WTC11 (cell line): ENCODE measurements around the gene ORC4. TPM values are rescaled to one million over a fixed set of nuclear protein-coding genes. Genes with fewer than 3 reads are reported as not detected.

Experiments used
- ATAC-seq: fragments of 200-7000 bp; cut with Tn5 transposase; 2 replicates; pipeline ENCODE4 v1.10.0; 2021; ENCODE audit warnings: mild to moderate bottlenecking, moderate library complexity
- CTCF ChIA-PET: fragments of 300-600 bp; sonication (Branson Sonifier 250); formaldehyde crosslinking; loops from one replicate; lab custom pipeline; 2021; ENCODE audit warnings: antibody characterized with exemption; lab: Charles Lee
- POLR2A ChIA-PET: fragments of 350-600 bp; sonication (Branson Sonifier 250); formaldehyde crosslinking; loops from one replicate; lab custom pipeline; 2021; ENCODE audit warnings: antibody characterized with exemption; lab: Charles Lee
- DNase-seq: peaks from one replicate; pipeline ENCODE4 v3.0.0; 2021; ENCODE audit warnings: low spot score
- H3K27ac Mint-ChIP-seq: 2 replicates; pipeline ENCODE4 v1.8.0; 2021; ENCODE audit warnings: mixed read lengths
- H3K27me3 Mint-ChIP-seq: 2 replicates; pipeline ENCODE4 v1.8.0; 2021; ENCODE audit warnings: low read depth, mild to moderate bottlenecking, moderate library complexity, mixed read lengths
- H3K36me3 Mint-ChIP-seq: 2 replicates; pipeline ENCODE4 v1.8.0; 2021; ENCODE audit warnings: mixed read lengths
- H3K4me1 Mint-ChIP-seq: 2 replicates; pipeline ENCODE4 v1.8.0; 2022; ENCODE audit warnings: mixed read lengths
- H3K4me3 Mint-ChIP-seq: 2 replicates; pipeline ENCODE4 v1.8.0; 2021; ENCODE audit warnings: mild to moderate bottlenecking, moderate library complexity, mixed read lengths
- H3K9me3 Mint-ChIP-seq: 2 replicates; pipeline ENCODE4 v1.8.0; 2021; ENCODE audit warnings: mixed read lengths
- GTF2I ChIP-seq: fragments of 250-450 bp; sonication (Bioruptor Pico); conservative IDR thresholded peaks from 2 replicates; pipeline ENCODE4 v1.4.0; 2021; ENCODE audit warnings: mild to moderate bottlenecking
- total RNA-seq: library from RNA; stranded (reverse); gene quantifications from 3 replicates; pipeline ENCODE4 v1.2.3, GENCODE V29; 2021

The ORC4 gene
- total RNA-seq, 1 experiment from 2014 or later: 57.9 TPM

DNA sequence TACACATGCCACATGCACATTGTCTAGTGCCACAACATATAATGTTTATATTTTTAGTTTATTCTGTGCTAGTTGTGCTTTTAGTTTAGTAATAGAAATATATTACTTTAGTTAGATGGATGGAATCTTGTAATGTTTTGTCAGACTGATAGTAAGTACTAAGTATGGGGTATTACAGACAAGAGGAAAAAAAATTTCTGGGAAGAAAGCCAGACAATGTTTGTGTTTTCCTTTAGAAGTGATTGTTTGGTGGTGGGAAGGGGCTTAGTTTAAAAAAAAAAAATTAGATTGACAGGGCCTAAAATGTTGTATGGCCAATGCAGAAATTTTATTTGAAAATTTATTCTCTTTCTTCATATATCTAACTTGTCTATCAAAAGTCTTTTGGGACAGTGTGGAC is 137.9 kb downstream of the ORC4 start:
- no peaks in the 10 kb centered on the region for H3K36me3 Mint-ChIP-seq

More for the DNA sequence above, 137.9 kb downstream of the ORC4 start:
- Mint-ChIP-seq H3K9me3 (no peaks in the 10 kb centered on the region), H3K27me3 (no peaks in the 10 kb centered on the region), H3K4me1 (peaks cover 43% of the 10 kb centered on the region), H3K4me3 (no peak overlapping the region), H3K27ac (no peak overlapping the region)
- DNase-seq (no peak), ATAC-seq (no peak)
- no peak for TF ChIP-seq GTF2I
- POLR2A ChIA-PET: no interaction called here
- CTCF ChIA-PET: interaction anchor here (0.6 kb wide), 1 partner anchor 138 kb away, joined by 5 read pairs; the partner anchor contains the start of gene MBD5

Other genes starting within 250 kb of the ORC4 start
- 11.5 to 13.7 TPM (median 11.7 TPM) in 3 replicates for gene ACVR2A, start 175.7 kb downstream of the ORC4 start, total RNA-seq
- gene MBD5, start 354 bp upstream of the ORC4 start, total RNA-seq: 27.7 to 33.7 TPM (median 31.4 TPM) in 3 replicates